Melanocyte of skin (primary cell): ENCODE results near the gene NOL3. TPM values are rescaled to one million over a fixed set of nuclear protein-coding genes. Genes with fewer than 3 reads are reported as not detected.

Experiments used
- small RNA-seq, 2 donors: library from RNA; depleted of rRNA; stranded (forward); fragments of <200 nt; gene quantifications; one replicate each; pipeline ENCODE3, GENCODE V24; 2012
- total RNA-seq, 2 donors: library from RNA; depleted of rRNA; stranded (reverse); fragments of >200 nt; gene quantifications; 2 replicates each; pipeline ENCODE4 v1.2.3, GENCODE V29; 2012

NOL3 gene
- total RNA-seq, result 10 to 100 TPM; 11.7 to 13.3 TPM

DNA sequence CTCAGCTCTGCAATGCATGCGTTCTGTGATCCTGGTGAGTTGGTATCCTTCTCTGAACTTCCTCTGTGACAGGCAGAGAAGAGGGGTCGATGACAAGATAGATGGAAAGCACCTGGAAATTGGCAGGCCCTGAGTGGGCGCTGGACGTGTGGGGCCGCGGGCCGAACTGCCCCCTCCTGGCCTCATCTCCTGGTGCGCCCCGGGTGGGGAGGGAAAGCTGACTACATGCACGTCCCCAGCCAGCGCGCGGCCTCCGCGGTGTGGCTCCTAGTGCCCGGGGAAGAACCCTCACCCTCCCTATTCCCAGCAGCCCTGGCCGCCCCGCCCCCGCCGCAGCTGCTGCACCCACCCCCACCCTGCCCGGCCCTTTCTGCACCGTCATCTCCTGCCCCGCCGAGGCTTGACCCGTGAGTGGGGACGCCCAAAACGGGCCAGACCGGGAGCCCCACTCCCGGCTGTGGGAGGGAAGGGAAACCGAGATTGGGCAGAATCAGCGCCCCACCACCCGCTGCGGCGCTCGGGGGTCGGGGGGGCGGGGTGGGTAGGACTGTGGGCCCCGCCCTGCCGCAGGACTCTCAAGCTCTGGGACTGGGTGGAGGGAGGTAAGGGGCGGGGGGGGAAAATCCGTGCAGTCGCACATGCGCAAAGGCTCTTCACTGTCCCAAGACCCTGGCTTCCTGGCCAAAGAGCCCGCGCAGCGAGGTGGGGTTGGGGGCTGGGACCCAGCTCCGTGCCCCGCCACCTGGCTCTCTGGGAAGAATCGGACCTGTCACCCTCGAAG, at the start of gene NOL3:
NOL3 (plus strand) TSS at position 371 of the 781 bp plus-strand sequence.

GRCh38 chr16:67150833-67151396, 19.4 kb upstream of the NOL3 start, which contains the start of gene B3GNT9:
B3GNT9 (minus strand) TSS chr16:67150998; CDS start chr16:67150485, 513 bp downstream.

GRCh38 chr16:67164599-67165061, 5.7 kb upstream of the NOL3 start, which contains the start of gene HSF4:
HSF4 (plus strand) TSS chr16:67164745; CDS start chr16:67164812, 67 bp downstream.

GRCh38 chr16:67183627-67184452, 13.5 kb downstream of the NOL3 start, which contains the start of gene MATCAP1:
MATCAP1 (minus strand) TSS chr16:67183963; CDS start chr16:67180610, 3,353 bp downstream.

GRCh38 chr16:67190041-67190440, 19.7 kb downstream of the NOL3 start, which contains the start of gene EXOC3L1:
EXOC3L1 (minus strand) TSS chr16:67190136; CDS start chr16:67189676, 460 bp downstream.

GRCh38 chr16:67191995-67192681, 21.8 kb downstream of the NOL3 start, which contains the start of gene E2F4:
E2F4 (plus strand) TSS chr16:67192155; CDS start chr16:67192228, 73 bp downstream.

GRCh38 chr16:67199011-67199807, 28.9 kb downstream of the NOL3 start, which contains the start of gene ELMO3:
ELMO3 (plus strand) TSS chr16:67199131; CDS start chr16:67199327, 196 bp downstream.

Small RNA genes within 50 kb of the gene (small RNA-seq; reads per million reads assigned to genes)
- gene MIR328, result 2.7 to 5.8 reads per million in 2 donors

Other genes with a start within 250 kb of the NOL3 start
- under 1 TPM in 1 of 2 donors, not detected in 1; 0.33 TPM for gene RRAD, start 245.0 kb upstream of the NOL3 start, total RNA-seq
- gene CIAO2B, start 236.1 kb upstream of the NOL3 start, total RNA-seq, result 100 to 1,000 TPM; 123 to 191 TPM
- 10 to 100 TPM; 23.0 to 25.1 TPM for gene CES2, start 235.0 kb upstream of the NOL3 start, total RNA-seq
- 1 to 10 TPM in 1 of 2 donors, under 1 TPM in 1; under 0.01 to 1.0 TPM for gene CES3, start 209.3 kb upstream of the NOL3 start, total RNA-seq
- gene CES4A, start 181.9 kb upstream of the NOL3 start, total RNA-seq, result 1 to 10 TPM in 1 of 2 donors, under 1 TPM in 1; 0.69 to 1.3 TPM
- gene CBFB, start 141.4 kb upstream of the NOL3 start, total RNA-seq, result 100 to 1,000 TPM in 1 of 2 donors, 10 to 100 TPM in 1; 81.2 to 118 TPM
- 10 to 100 TPM; 16.5 to 17.3 TPM for gene PHAF1, start 60.6 kb upstream of the NOL3 start, total RNA-seq
- gene B3GNT9, start 19.5 kb upstream of the NOL3 start, total RNA-seq, result 10 to 100 TPM; 11.3 to 14.8 TPM
- 10 to 100 TPM; 23.1 to 24.0 TPM for gene TRADD, start 10.6 kb upstream of the NOL3 start, total RNA-seq
- 10 to 100 TPM; 11.3 to 13.8 TPM for gene FBXL8, start 10.6 kb upstream of the NOL3 start, total RNA-seq
- 10 to 100 TPM; 27.6 to 66.4 TPM for gene HSF4, start 5.8 kb upstream of the NOL3 start, total RNA-seq
- gene MATCAP1, start 13.4 kb downstream of the NOL3 start, total RNA-seq, result 10 to 100 TPM; 16.0 to 16.2 TPM
- gene EXOC3L1, start 19.6 kb downstream of the NOL3 start, total RNA-seq, result not detected
- 10 to 100 TPM; 54.0 to 81.6 TPM for gene E2F4, start 21.6 kb downstream of the NOL3 start, total RNA-seq
- gene ELMO3, start 28.6 kb downstream of the NOL3 start, total RNA-seq, result under 1 TPM; under 0.01 to 0.33 TPM
- gene TMEM208, start 56.6 kb downstream of the NOL3 start, total RNA-seq, result 10 to 100 TPM; 27.6 to 28.9 TPM
- 10 to 100 TPM; 12.0 to 32.3 TPM for gene FHOD1, start 76.9 kb downstream of the NOL3 start, total RNA-seq
- gene SLC9A5, start 78.4 kb downstream of the NOL3 start, total RNA-seq, result under 1 TPM; 0.67 to 0.69 TPM
- gene PLEKHG4, start 109.0 kb downstream of the NOL3 start, total RNA-seq, result 10 to 100 TPM in 1 of 2 donors, 1 to 10 TPM in 1; 8.7 to 23.1 TPM
- gene KCTD19, start 156.2 kb downstream of the NOL3 start, total RNA-seq, result under 1 TPM in 1 of 2 donors, not detected in 1; 0.33 TPM
- under 1 TPM in 1 of 2 donors, not detected in 1; 0.34 TPM for gene LRRC36, start 156.3 kb downstream of the NOL3 start, total RNA-seq
- gene TPPP3, start 223.0 kb downstream of the NOL3 start, total RNA-seq, result under 1 TPM in 1 of 2 donors, not detected in 1; under 0.01 TPM
- 1 to 10 TPM; 5.0 to 10.0 TPM for gene ZDHHC1, start 245.9 kb downstream of the NOL3 start, total RNA-seq